GM19193 (cell line): Measurements from ENCODE around the gene SARS1.

ENCODE experiments used
- POLR2A ChIP-seq: IDR thresholded peaks from 4 replicates; pipeline ENCODE4 v1.6.1; 2011; ENCODE audit not compliant: insufficient read depth, insufficient read length; ENCODE audit errors: extremely low read depth

Gene SARS1

DNA sequence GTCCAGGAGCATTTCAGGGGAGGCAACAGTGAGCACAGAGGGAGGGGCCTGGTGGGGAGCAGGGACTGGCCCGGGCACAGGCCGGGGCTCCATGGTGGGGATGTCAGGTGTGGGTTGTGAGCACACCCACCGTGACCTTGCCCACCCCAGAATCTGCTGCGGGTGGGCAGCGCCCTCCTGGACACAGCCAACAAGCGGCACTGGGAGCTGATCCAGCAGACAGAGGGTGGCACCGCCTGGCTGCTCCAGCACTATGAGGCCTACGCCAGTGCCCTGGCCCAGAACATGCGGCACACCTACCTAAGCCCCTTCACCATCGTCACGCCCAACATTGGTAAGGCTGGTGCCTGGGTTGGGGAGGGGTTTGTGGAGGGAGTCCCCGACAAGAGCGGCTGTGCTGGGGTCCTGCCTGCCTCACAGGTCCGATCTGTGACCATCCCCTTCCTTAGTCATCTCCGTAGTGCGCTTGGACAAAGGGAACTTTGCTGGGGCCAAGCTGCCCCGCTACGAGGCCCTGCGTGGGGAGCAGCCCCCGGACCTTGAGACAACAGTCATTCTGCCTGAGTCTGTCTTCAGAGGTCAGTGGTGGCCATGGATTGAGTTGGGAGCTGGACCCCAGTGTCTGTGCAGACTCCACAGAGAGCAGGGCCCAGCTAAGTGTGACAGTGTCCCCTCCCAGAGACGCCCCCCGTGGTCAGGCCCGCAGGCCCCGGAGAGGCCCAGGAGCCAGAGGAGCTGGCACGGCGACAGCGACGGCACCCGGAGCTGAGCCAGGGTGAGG lies 54.9 kb downstream of the SARS1 start:
- TF ChIP-seq POLR2A: no peak

DNA sequence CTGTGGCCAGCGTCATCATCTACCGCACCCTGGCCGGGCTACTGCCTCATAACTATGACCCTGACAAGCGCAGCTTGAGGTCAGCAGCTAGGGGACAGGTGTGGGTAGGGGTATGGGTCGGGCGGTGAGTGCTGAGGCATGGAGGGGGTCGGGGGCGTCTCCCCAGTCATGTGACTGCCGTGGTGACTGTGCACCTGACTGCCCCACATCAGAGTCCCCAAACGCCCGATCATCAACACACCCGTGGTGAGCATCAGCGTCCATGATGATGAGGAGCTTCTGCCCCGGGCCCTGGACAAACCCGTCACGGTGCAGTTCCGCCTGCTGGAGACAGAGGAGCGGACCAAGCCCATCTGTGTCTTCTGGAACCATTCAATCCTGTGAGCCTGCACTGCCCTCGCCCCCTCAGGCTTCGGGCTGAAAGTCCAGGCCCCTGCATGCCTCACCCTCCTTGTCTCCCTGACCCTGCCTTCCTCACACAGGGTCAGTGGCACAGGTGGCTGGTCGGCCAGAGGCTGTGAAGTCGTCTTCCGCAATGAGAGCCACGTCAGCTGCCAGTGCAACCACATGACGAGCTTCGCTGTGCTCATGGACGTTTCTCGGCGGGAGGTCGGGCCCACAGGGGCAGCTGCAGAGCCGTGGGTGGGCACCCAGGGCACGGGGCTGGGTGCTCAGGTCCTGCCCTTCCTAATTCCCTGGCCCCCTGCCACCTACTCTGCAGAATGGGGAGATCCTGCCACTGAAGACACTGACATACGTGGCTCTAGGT lies 55.7 kb downstream of the SARS1 start:
- no peak for TF ChIP-seq POLR2A

DNA sequence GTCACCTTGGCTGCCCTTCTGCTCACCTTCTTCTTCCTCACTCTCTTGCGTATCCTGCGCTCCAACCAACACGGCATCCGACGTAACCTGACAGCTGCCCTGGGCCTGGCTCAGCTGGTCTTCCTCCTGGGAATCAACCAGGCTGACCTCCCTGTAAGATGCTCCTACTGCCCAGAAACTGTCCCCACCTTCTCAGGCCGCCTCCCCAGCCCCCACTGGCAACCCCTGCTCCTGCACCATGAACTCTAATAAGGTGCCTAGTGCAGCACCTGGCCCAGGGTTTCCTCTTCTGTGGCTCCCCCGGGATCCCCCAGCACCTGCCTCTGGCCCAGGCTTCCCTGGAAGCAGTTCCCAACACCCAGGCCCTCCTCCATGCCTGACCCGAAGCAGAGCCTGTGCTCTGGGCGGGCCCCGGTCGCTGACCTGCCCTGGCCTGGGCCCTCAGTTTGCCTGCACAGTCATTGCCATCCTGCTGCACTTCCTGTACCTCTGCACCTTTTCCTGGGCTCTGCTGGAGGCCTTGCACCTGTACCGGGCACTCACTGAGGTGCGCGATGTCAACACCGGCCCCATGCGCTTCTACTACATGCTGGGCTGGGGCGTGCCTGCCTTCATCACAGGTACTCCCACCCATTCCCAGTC lies 56.4 kb downstream of the SARS1 start:
- no peak for TF ChIP-seq POLR2A

DNA sequence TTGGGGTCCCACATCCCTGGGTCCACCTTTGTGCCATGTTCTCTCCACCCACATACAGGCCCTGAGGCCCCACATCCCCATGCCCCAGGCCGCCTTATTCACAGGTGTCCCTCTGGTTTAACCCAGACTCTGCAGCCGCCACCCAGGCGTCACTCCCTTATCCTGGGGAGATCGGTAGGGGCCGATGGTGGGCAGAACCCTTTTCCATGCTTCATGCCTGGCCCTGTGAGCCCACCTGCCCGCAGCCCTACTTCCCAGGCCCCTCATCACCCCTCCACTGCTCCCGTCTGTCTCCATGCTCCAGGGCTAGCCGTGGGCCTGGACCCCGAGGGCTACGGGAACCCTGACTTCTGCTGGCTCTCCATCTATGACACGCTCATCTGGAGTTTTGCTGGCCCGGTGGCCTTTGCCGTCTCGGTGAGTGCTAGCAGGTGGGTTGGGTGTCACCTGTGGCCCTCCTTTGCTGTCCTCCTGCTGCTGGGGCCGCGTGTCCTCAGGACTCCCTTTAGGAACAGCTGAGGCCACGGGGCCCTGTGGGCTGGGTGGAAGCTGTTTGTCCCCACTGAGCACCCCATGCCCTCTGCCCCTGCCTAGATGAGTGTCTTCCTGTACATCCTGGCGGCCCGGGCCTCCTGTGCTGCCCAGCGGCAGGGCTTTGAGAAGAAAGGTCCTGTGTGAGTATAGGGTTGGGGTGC lies 57.1 kb downstream of the SARS1 start:
- TF ChIP-seq POLR2A: no peak

DNA sequence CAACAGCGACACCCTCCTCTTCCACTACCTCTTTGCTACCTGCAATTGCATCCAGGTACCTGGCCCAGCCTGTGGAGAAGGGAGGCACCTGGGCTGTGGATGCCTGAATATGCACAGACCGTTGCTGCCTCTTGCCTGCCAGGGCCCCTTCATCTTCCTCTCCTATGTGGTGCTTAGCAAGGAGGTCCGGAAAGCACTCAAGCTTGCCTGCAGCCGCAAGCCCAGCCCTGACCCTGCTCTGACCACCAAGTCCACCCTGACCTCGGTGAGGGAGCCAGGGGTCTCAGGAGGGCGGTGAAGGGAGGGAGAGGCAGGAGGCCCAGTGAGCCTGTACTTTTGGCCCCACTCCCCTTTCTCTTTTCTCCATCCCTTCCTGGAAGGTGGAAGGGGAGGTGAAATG lies 57.7 kb downstream of the SARS1 start:
- no peak for TF ChIP-seq POLR2A

DNA sequence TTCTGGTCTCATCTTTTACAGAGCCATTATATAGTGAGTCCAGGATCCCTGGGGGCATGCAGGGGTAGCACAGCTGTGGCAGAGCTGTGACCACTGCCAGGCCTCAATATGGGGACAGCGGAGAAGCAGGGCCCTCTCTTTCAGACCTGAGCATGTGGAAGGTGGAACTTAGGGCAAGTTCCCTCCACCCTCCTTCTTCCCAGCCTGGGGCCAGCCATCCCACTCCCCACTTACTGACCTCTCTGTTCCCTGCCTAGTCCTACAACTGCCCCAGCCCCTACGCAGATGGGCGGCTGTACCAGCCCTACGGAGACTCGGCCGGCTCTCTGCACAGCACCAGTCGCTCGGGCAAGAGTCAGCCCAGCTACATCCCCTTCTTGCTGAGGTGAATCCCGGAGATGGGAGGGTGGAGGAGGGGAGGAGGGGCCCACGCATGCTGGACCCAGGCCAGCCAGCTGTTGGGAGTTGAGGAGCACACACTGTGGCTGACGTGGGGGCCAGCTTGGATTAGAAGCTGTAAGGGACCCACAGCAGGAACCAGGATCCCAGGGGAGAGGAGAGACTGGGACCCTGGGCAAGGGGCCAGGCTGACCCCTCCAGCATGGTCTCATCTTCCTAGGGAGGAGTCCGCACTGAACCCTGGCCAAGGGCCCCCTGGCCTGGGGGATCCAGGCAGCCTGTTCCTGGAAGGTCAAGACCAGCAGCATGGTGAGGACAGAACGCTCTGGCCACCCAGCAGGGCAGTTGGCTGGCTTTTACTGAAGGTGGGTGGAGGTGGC lies 58.5 kb downstream of the SARS1 start:
- TF ChIP-seq POLR2A: no peak

DNA sequence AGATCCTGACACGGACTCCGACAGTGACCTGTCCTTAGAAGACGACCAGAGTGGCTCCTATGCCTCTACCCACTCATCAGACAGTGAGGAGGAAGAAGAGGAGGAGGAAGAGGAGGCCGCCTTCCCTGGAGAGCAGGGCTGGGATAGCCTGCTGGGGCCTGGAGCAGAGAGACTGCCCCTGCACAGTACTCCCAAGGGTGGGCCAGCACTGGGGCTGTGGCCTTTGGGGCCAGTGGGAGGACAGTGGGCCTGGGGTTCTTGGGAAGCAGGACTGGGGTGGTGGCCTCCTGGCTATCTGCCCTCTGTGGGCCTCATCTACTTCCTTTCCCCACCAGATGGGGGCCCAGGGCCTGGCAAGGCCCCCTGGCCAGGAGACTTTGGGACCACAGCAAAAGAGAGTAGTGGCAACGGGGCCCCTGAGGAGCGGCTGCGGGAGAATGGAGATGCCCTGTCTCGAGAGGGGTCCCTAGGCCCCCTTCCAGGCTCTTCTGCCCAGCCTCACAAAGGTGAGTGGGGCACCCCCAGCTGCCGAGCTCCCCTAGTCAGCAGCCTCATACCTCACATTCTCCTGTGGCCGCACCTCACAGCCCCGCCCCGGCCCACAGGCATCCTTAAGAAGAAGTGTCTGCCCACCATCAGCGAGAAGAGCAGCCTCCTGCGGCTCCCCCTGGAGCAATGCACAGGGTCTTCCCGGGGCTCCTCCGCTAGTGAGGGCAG lies 59.3 kb downstream of the SARS1 start:
- no peak for TF ChIP-seq POLR2A

DNA sequence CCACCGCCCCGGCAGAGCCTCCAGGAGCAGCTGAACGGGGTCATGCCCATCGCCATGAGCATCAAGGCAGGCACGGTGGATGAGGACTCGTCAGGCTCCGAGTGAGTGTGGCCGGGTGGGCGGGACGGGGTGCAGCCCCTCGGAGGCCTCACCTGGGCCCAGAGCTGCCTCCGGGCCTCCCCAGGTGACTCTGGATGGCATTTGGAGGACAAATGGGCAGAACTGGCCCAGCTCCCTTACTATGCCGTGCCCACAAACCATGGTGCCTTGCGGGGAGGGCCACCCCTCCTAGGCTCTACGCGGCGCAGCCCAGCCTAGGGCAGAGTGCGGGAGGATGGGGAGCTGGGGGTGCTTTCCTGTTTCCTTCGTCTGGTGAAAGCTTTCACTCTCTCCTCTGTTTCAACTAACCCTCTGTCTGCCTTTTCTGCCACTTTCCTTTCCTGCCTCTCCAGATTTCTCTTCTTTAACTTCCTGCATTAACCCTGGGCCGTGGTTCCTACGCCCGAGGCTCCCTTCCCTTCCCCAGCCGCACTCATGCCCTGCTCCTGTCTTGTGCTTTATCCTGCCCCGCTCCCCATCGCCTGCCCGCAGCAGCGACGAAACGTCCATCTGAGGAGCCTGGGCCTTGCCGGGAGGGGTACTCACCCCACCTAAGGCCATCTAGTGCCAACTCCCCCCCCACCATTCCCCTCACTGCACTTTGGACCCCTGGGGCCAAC lies 60.0 kb downstream of the SARS1 start:
- TF ChIP-seq POLR2A: no peak

DNA sequence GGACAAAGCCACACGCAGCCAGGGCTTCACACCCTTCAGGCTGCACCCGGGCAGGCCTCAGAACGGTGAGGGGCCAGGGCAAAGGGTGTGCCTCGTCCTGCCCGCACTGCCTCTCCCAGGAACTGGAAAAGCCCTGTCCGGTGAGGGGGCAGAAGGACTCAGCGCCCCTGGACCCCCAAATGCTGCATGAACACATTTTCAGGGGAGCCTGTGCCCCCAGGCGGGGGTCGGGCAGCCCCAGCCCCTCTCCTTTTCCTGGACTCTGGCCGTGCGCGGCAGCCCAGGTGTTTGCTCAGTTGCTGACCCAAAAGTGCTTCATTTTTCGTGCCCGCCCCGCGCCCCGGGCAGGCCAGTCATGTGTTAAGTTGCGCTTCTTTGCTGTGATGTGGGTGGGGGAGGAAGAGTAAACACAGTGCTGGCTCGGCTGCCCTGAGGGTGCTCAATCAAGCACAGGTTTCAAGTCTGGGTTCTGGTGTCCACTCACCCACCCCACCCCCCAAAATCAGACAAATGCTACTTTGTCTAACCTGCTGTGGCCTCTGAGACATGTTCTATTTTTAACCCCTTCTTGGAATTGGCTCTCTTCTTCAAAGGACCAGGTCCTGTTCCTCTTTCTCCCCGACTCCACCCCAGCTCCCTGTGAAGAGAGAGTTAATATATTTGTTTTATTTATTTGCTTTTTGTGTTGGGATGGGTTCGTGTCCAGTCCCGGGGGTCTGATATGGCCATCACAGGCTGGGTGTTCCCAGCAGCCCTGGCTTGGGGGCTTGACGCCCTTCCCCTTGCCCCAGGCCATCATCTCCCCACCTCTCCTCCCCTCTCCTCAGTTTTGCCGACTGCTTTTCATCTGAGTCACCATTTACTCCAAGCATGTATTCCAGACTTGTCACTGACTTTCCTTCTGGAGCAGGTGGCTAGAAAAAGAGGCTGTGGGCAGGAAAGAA lies 61.1 kb downstream of the SARS1 start:
- TF ChIP-seq POLR2A: no peak

DNA sequence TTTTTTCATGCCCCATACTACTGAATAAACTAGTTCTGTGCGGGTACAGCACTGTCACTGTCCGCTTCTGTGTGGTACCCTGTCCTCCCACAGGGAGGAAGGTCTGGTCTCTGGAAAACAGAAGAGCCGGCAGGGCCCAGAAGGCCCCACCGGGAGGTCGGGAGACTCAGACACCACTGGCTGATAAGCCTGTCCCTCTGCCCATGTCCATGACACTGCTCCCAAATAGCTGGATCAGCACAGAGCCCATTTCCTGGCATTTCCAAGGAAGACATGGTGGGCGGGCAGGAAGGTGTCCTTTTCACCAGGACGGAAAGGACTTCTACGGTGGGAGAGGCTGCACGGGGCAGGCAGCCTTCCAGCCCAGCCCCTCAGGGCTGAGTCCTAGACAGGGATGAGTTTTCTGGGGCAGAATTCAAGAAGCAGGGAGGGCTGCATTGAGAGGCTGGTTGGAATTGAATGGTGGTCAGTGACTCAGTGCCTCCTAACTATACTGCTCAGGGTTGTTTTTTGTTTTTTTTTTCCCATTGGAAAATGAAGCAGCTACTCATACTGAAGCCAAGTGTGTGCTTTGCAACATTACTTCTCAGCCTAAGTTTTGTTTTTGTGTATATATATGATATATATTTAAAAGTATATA lies 62.1 kb downstream of the SARS1 start:
- TF ChIP-seq POLR2A: no peak

DNA sequence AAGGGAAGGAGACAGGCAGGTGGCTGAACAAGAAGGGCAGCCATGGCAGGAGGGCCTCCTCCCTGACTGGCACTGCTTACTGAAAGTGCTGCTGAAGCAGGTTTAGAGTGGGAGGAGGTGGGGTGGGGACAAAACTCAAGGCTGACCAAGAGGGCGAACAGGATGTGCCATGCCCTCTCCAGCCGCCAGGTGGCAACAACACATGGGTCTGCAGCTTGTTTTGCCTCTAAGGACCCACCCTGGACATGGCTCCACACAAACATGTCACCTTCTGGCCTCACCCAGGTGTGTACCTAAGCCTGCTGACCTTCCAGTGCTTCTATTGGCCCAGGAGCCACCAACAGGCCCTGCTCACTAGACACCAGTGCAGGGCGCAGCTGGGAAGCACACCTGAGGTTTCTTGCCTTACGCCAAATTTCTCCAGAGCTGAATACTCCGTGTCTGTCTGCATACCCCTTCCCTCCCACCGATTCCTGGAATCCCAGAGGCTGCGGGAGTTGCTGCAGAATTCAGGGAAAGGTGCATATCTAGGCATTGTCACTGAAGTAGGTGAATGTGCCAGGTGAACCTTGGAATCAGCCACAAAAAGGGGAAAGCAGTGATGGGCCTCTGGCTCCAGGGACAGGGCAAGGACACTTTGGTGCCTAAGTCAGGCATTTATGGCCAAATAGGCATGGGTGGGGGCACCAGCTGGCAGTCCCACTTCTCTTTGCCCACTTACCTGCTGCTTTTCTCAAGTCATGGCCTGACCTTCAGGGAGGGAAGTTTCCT lies 63.9 kb downstream of the SARS1 start:
- no peak for TF ChIP-seq POLR2A
